Karpas-422 (cell line): ENCODE measurements around the gene SNX17. TPM values are rescaled to one million over a fixed set of nuclear protein-coding genes. Genes with fewer than 3 reads are reported as not detected.

Experiments
- DNase-seq: peaks from one replicate; pipeline ENCODE4 v3.0.0-alpha.2; 2015
- H2AFZ ChIP-seq: fragments of 200-600 bp; sonication (generic); 2 replicates; pipeline ENCODE4 v1.6.1; 2014; ENCODE audit warnings: antibody characterized with exemption, low read length, mixed read lengths
- H3K27ac ChIP-seq: fragments of 200-600 bp; sonication (generic); 2 replicates; pipeline ENCODE4 v1.5.1; 2014; ENCODE audit warnings: mild to moderate bottlenecking, low read length, moderate library complexity
- H3K27me3 ChIP-seq: fragments of 200-600 bp; sonication (generic); 2 replicates; pipeline ENCODE4 v1.6.1; 2014; ENCODE audit warnings: low read length, mixed read lengths
- H3K36me3 ChIP-seq: fragments of 200-600 bp; sonication (generic); 2 replicates; pipeline ENCODE4 v1.6.1; 2014; ENCODE audit warnings: low read length, mixed read lengths; ENCODE audit not compliant: insufficient read depth
- H3K4me1 ChIP-seq: fragments of 200-600 bp; sonication (generic); 2 replicates; pipeline ENCODE4 v1.6.1; 2014; ENCODE audit warnings: mild to moderate bottlenecking, low read length, mixed read lengths
- H3K4me2 ChIP-seq: fragments of 200-600 bp; sonication (generic); 2 replicates; pipeline ENCODE4 v1.6.1; 2014; ENCODE audit warnings: low read length, low read depth, mild to moderate bottlenecking; ENCODE audit not compliant: poor library complexity, severe bottlenecking
- H3K4me3 ChIP-seq: fragments of 200-600 bp; sonication (generic); 2 replicates; pipeline ENCODE4 v1.5.1; 2014; ENCODE audit warnings: mild to moderate bottlenecking, antibody characterized with exemption, low read length, mixed read lengths
- H3K79me2 ChIP-seq: fragments of 200-600 bp; sonication (generic); 2 replicates; pipeline ENCODE4 v1.6.1; 2014; ENCODE audit warnings: mild to moderate bottlenecking, low read length, mixed read lengths
- H3K9ac ChIP-seq: fragments of 200-600 bp; sonication (generic); 2 replicates; pipeline ENCODE4 v1.6.0; 2014; ENCODE audit warnings: low read length
- H3K9me2 ChIP-seq: fragments of 200-600 bp; sonication (generic), shearing (Covaris generic); replicated peaks from 2 replicates; pipeline ENCODE4 v1.6.0; 2014; ENCODE audit warnings: mild to moderate bottlenecking, low read length, moderate library complexity; ENCODE audit not compliant: insufficient read depth
- H3K9me3 ChIP-seq: fragments of 300-700, 200-600 bp; sonication (generic); 2 replicates; pipeline ENCODE4 v1.6.1; 2014; ENCODE audit warnings: low read length, mixed read lengths
- H4K20me1 ChIP-seq: fragments of 200-600 bp; sonication (generic); 2 replicates; pipeline ENCODE4 v1.6.1; 2014; ENCODE audit warnings: mild to moderate bottlenecking, antibody characterized with exemption, low read length, low read depth; ENCODE audit not compliant: insufficient read depth
- total RNA-seq: library from RNA; depleted of rRNA; stranded (reverse); fragments of >200 nt; shearing (Covaris generic); gene quantifications from 2 replicates; pipeline ENCODE4 v1.2.3, GENCODE V29; 2014; ENCODE audit warnings: low replicate concordance

Gene SNX17
- total RNA-seq, 1 experiment from 2014 or later = 77.4 TPM

DNA sequence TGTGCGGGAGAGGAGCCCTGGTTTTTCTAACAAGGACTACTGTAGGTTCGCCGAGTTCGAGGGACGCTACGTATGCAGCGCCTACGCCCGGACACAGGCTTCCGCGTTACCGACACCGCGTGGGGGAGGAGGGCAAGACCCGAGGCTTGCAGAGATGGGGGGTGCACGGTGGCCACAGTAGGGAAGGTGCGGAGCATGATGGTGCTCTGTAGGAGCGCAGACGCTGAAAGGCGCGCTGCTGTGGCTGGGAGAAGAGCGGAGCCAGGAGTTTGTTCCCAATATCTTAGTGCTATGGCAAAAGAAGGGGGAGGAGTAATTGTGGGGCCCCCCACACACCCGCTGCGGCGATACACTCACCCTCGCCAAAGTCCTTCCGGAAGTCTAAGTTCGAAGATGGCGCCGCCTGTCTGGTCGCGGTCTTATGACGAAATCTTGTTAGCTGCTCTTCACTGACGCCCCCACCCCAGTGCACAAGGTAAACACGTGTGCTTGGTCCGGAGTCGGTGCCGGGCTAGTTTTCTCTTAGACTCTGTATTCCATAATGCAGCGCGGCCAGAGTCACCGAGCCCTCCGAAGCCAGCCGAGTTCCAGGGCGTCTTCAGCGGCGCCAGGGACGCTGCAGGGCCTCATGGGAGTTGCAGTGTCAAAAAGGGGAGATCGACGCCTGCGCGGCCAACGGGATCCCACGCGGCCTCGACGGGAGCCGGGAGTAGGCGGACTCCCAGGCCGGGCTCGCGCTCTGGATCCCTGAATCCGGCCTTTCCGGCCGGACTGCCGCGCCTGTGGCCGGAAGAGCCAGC is 13.8 kb upstream of the SNX17 start, which contains the start of gene GTF3C2:
Gene GTF3C2, minus strand, starts transcription at position 383 of the 800 bp plus-strand sequence. CDS start 13,210 bp downstream, outside the sequence.
- Histone ChIP-seq H3K4me2 (peak within 1 kb of the TSS; percentile 99), H3K4me1 (peaks cover 41% of the 10 kb centered on the region), H3K4me3 (peak within 1 kb of the TSS; percentile 89), H3K27me3 (no peaks in the 10 kb centered on the region), H3K9me2 (no peaks in the 10 kb centered on the region), H3K27ac (peak within 1 kb of the TSS; percentile 78), H3K79me2 (peaks cover 66% of the 10 kb centered on the region), H3K9ac (peak within 1 kb of the TSS; percentile 89), H2AFZ (peak within 1 kb of the TSS; percentile 80; the same call in 1 of the 2 replicates), H3K36me3 (peaks cover 9% of the 10 kb centered on the region), H4K20me1 (no peaks in the 10 kb centered on the region), H3K9me3 (no peaks in the 10 kb centered on the region)
- DNase-seq = peak; percentile 98

DNA sequence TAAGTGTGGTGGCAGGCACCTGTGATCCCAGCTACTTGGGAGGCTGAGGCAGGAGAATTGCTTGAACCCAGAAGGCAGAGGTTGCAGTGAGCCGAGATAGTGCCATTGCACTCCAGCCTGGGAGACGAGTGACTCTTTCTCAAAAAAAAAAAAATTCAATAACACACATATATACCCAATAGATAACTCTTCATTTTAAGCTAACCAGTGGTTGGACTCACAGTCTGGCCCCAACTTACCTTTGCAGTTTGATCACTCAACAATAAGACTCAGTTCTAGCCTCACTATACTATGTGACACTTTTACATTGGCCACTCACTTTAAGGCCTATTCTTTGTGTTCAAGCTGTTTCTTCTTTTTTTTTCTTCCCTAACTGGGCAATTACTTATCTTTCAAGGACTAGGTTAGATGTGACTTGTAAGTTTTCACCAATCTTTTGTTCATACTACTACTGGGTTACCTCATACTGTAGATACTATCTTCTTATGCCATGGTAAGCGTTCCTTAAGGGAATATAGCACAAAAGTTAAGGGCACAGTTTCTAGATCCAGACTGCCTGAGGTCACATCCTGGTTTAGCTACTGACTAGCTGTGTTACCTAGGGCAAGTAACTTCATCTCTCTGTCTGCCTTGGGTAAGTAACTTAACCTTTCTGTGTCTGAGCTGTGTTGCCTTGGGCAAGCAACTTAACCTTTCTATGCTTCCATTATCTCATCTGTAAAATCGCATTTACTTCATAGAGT is 7.6 kb upstream of the SNX17 start:
- Histone ChIP-seq H3K4me1 (peaks cover 4% of the 10 kb centered on the region), H3K4me2 (no peak overlapping the region), H2AFZ (no peak overlapping the region), H3K27ac (no peak overlapping the region), H3K9me2 (no peaks in the 10 kb centered on the region), H3K4me3 (no peak overlapping the region), H3K36me3 (peaks cover 38% of the 10 kb centered on the region), H3K79me2 (peaks cover 8% of the 10 kb centered on the region), H3K27me3 (no peaks in the 10 kb centered on the region), H4K20me1 (no peaks in the 10 kb centered on the region), H3K9me3 (no peaks in the 10 kb centered on the region), H3K9ac (no peak overlapping the region)
- DNase-seq = no peak

DNA sequence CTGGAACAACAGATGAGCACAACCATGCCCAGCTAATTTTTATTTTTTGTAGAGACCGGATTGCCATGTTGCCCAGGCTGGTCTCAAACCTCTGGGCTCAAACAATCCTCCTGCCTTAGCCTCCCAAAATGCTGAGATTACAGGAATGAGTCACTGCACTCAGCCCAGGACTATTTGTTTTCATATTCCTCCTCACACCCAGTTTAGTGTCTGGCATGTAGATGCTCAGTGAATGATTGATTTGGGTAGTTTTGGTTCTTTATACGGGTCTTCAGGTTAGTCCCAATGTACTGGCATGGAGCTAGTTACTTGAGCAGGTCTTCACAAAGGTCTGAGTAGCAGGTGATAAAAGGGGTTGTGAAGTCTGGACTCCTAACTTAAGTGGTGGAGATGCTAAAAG is 6.5 kb upstream of the SNX17 start:
- peaks cover 36% of the 10 kb centered on the region for H3K36me3 ChIP-seq

DNA sequence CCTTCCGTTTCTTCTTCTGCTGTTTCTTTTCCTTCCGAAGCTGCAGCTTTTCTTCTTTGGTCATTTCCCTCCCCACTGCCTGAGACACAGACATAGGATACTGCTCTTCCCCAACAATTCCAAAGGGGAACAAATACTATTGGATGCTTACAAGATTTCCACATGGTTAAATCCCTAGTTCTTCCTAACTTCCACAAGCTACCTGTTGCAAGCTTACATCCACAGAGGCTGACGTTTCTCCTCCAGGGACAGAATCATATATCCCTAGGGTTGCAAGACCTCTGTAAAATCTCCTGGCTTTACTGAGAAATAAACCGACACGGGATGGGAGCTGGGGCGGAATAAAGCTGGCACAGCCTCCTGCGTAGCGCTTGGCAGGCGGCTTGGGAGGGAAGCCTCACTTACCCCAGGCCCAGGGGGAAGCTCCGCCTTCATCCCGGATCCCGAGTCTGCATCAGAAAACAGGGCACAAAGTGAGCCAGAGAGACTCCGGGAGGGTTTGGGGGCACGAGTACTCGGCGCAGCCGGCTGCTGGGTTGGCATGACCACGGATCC is 868 bp upstream of the SNX17 start:
- DNase-seq = no peak
- H3K9me3 ChIP-seq = no peaks in the 10 kb centered on the region
- H3K9me2 ChIP-seq = no peaks in the 10 kb centered on the region
- peak overlapping the region; percentile 99 for H3K4me2 ChIP-seq
- peaks cover 32% of the 10 kb centered on the region for H3K4me1 ChIP-seq
- H3K27me3 ChIP-seq = no peaks in the 10 kb centered on the region
- peak overlapping the region; percentile 59 for H3K27ac ChIP-seq
- peaks cover 40% of the 10 kb centered on the region for H3K36me3 ChIP-seq
- H4K20me1 ChIP-seq = no peaks in the 10 kb centered on the region
- H3K4me3 ChIP-seq = peak overlapping the region; percentile 95
- peak overlapping the region; percentile 79; the same call in 1 of the 2 replicates for H2AFZ ChIP-seq
- H3K79me2 ChIP-seq = peaks cover 48% of the 10 kb centered on the region
- peak overlapping the region; percentile 92 for H3K9ac ChIP-seq

More for the DNA sequence above, 6.5 kb upstream of the SNX17 start:
- H3K27me3 ChIP-seq = no peaks in the 10 kb centered on the region
- peaks cover 6% of the 10 kb centered on the region for H3K79me2 ChIP-seq
- H3K4me3 ChIP-seq = no peak overlapping the region
- H3K9ac ChIP-seq = no peak overlapping the region
- H3K4me1 ChIP-seq = peaks cover 9% of the 10 kb centered on the region
- H2AFZ ChIP-seq = no peak overlapping the region
- no peaks in the 10 kb centered on the region for H3K9me3 ChIP-seq
- H3K4me2 ChIP-seq = no peak overlapping the region
- no peaks in the 10 kb centered on the region for H3K9me2 ChIP-seq
- no peaks in the 10 kb centered on the region for H4K20me1 ChIP-seq
- DNase-seq = no peak
- H3K27ac ChIP-seq = no peak overlapping the region

DNA sequence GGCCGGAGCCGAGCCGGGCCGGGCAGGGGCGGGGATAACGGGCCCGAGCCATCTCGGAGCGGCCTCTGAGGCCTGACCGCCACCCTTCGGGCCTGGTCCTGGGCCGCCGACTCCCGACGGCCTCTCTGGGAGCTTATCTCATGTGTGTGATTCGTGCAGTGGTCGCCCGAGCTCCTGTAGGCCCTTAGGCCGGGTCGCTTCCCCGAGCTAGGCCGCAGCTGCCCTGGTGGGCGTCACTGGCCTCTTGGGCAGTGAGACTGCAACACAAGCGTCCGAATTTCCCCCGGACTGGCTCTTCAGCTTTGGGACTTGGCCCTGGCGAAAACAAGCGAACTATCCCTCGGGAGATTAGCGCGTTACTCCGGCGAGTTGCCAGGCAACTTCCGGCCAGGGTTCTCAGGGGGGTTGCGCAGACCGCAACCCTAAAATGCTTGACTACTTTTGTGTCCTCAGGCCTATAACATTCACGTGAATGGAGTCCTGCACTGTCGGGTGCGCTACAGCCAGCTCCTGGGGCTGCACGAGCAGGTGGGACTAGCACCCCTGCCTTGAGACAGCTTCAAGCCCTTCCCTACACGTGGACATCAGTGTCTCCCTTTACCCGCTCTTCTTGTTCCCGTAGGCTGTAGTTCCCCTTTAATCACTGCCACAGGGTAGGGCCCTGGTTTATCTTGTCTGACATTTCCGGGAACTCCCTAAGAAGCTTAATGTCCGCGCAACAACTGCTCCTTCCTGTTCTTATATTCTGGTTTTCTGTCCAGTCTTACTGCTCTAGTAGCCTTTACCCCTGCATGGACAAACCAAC is 602 bp downstream of the SNX17 start:
- peaks cover 48% of the 10 kb centered on the region for H3K79me2 ChIP-seq

DNA sequence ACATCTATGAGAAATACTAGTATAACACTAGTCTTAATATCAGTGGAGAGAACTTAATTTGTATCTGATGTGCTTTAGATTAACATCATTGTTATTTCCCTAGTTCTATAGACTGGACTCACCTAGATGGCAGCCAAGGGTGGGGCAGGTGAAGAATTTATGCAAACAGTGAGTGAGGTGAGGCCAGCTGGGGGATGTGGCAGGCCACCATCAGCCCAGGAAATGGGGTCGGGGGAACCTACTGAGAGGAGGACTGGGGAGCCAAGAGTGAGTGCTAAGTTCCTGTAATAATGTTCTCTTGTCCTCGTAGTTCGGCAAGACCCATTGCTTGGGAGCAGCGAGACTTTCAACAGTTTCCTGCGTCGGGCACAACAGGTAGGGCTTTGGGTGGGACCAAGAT is 2.5 kb downstream of the SNX17 start:
- H3K9me2 ChIP-seq = no peaks in the 10 kb centered on the region
- H3K27me3 ChIP-seq = no peaks in the 10 kb centered on the region
- H3K4me1 ChIP-seq = peaks cover 32% of the 10 kb centered on the region
- no peak overlapping the region for H2AFZ ChIP-seq
- no peak for DNase-seq
- no peak overlapping the region for H3K27ac ChIP-seq
- no peak overlapping the region for H3K4me2 ChIP-seq
- H3K9ac ChIP-seq = no peak overlapping the region
- peaks cover 31% of the 10 kb centered on the region for H3K36me3 ChIP-seq
- no peaks in the 10 kb centered on the region for H3K9me3 ChIP-seq
- no peaks in the 10 kb centered on the region for H4K20me1 ChIP-seq
- H3K79me2 ChIP-seq = peaks cover 48% of the 10 kb centered on the region
- H3K4me3 ChIP-seq = no peak overlapping the region

More for the DNA sequence above, 602 bp downstream of the SNX17 start:
- Histone ChIP-seq H3K4me2 (peak overlapping the region; percentile 100), H3K36me3 (peaks cover 41% of the 10 kb centered on the region), H3K9me3 (no peaks in the 10 kb centered on the region), H3K9ac (peak overlapping the region; percentile 97), H3K4me3 (peak overlapping the region; percentile 95), H2AFZ (no peak overlapping the region), H3K27ac (peak overlapping the region; percentile 87), H4K20me1 (no peaks in the 10 kb centered on the region), H3K27me3 (no peaks in the 10 kb centered on the region), H3K9me2 (no peaks in the 10 kb centered on the region), H3K4me1 (peaks cover 32% of the 10 kb centered on the region)
- DNase-seq = peak; percentile 92

DNA sequence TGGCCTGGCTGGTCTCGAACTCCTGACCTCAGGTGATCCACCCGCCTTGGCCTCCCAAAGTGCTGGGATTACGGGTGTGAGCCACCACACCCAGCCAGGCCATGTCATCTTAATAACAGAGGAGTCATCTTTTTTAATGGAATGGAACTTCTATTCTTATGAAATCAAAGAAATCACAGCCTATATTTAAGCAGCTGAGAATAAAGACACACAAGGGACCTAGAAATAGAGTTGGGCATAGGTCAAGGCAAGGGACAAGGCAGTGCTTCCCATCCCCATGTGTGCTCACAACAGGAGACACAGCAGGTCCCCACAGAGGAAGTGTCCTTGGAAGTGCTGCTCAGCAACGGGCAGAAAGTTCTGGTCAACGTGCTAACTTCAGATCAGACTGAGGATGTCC is 3.2 kb downstream of the SNX17 start:
- Histone ChIP-seq H3K4me2 (no peak overlapping the region), H3K79me2 (peaks cover 46% of the 10 kb centered on the region), H3K4me1 (peaks cover 27% of the 10 kb centered on the region), H3K27me3 (no peaks in the 10 kb centered on the region), H3K9ac (no peak overlapping the region), H4K20me1 (no peaks in the 10 kb centered on the region), H3K36me3 (peaks cover 28% of the 10 kb centered on the region), H3K4me3 (no peak overlapping the region), H3K9me2 (no peaks in the 10 kb centered on the region), H2AFZ (no peak overlapping the region), H3K27ac (no peak overlapping the region), H3K9me3 (no peaks in the 10 kb centered on the region)
- no peak for DNase-seq
